WTC11 (cell line): ENCODE measurements around the gene TPK1. TPM values are rescaled to one million over a fixed set of nuclear protein-coding genes. Genes with fewer than 3 reads are reported as not detected.

Experiments
- ATAC-seq: fragments of 200-7000 bp; cut with Tn5 transposase; 2 replicates; pipeline ENCODE4 v1.10.0; 2021; ENCODE audit warnings: mild to moderate bottlenecking, moderate library complexity
- CTCF ChIA-PET: fragments of 300-600 bp; sonication (Branson Sonifier 250); formaldehyde crosslinking; loops from one replicate; lab custom pipeline; 2021; ENCODE audit warnings: antibody characterized with exemption; lab: Charles Lee
- POLR2A ChIA-PET: fragments of 350-600 bp; sonication (Branson Sonifier 250); formaldehyde crosslinking; loops from one replicate; lab custom pipeline; 2021; ENCODE audit warnings: antibody characterized with exemption; lab: Charles Lee
- DNase-seq: peaks from one replicate; pipeline ENCODE4 v3.0.0; 2021; ENCODE audit warnings: low spot score
- H3K27ac Mint-ChIP-seq: 2 replicates; pipeline ENCODE4 v1.8.0; 2021; ENCODE audit warnings: mixed read lengths
- H3K27me3 Mint-ChIP-seq: 2 replicates; pipeline ENCODE4 v1.8.0; 2021; ENCODE audit warnings: low read depth, mild to moderate bottlenecking, moderate library complexity, mixed read lengths
- H3K36me3 Mint-ChIP-seq: 2 replicates; pipeline ENCODE4 v1.8.0; 2021; ENCODE audit warnings: mixed read lengths
- H3K4me1 Mint-ChIP-seq: 2 replicates; pipeline ENCODE4 v1.8.0; 2022; ENCODE audit warnings: mixed read lengths
- H3K4me3 Mint-ChIP-seq: 2 replicates; pipeline ENCODE4 v1.8.0; 2021; ENCODE audit warnings: mild to moderate bottlenecking, moderate library complexity, mixed read lengths
- H3K9me3 Mint-ChIP-seq: 2 replicates; pipeline ENCODE4 v1.8.0; 2021; ENCODE audit warnings: mixed read lengths
- ARID4B ChIP-seq: sonication (generic); formaldehyde crosslinking; IDR thresholded peaks from 2 replicates; pipeline ENCODE4 v1.8.0; 2023; ENCODE audit warnings: missing genetic modification reagents, mild to moderate bottlenecking, borderline replicate concordance
- CDX4 ChIP-seq: fragments of 250-450 bp; sonication (Bioruptor Pico); IDR thresholded peaks from 2 replicates; pipeline ENCODE4 v1.9.0; 2021; ENCODE audit warnings: moderate library complexity, mild to moderate bottlenecking, inconsistent platforms, borderline replicate concordance
- CREB1 ChIP-seq: sonication (generic); formaldehyde crosslinking; IDR thresholded peaks from 2 replicates; pipeline ENCODE4 v1.8.0; 2023; ENCODE audit warnings: mild to moderate bottlenecking, missing genetic modification reagents
- CTCF ChIP-seq: fragments of 200-600 bp; IDR thresholded peaks from 2 replicates; pipeline ENCODE4 v1.8.0; 2022; ENCODE audit warnings: antibody characterized with exemption
- E2F4 ChIP-seq: sonication (generic); formaldehyde crosslinking; IDR thresholded peaks from 2 replicates; pipeline ENCODE4 v1.8.1; 2022; ENCODE audit warnings: low read depth, mild to moderate bottlenecking, moderate library complexity, missing genetic modification reagents, borderline replicate concordance
- EMX1 ChIP-seq: fragments of 250-450 bp; sonication (Bioruptor Pico); IDR thresholded peaks from 2 replicates; pipeline ENCODE4 v1.8.0; 2021; ENCODE audit warnings: mild to moderate bottlenecking
- HMGA2 ChIP-seq: fragments of 250-450 bp; sonication (Bioruptor Pico); IDR thresholded peaks from 2 replicates; pipeline ENCODE4 v1.4.0; 2021; ENCODE audit warnings: mild to moderate bottlenecking, moderate library complexity
- KAT7 ChIP-seq: sonication (generic); formaldehyde crosslinking; IDR thresholded peaks from 2 replicates; pipeline ENCODE4 v1.8.1; 2023; ENCODE audit warnings: missing genetic modification reagents, mild to moderate bottlenecking, borderline replicate concordance
- MXD4 ChIP-seq: fragments of 250-450 bp; sonication (Bioruptor Pico); IDR thresholded peaks from 2 replicates; pipeline ENCODE4 v1.8.0; 2021; ENCODE audit warnings: mild to moderate bottlenecking, moderate library complexity, borderline replicate concordance
- NR1H2 ChIP-seq: sonication (generic); formaldehyde crosslinking; IDR thresholded peaks from 2 replicates; pipeline ENCODE4 v1.9.0; 2021; ENCODE audit warnings: mild to moderate bottlenecking, moderate library complexity, missing genetic modification reagents
- NR2C2 ChIP-seq: sonication (generic); formaldehyde crosslinking; IDR thresholded peaks from 2 replicates; pipeline ENCODE4 v1.8.0; 2022; ENCODE audit warnings: mild to moderate bottlenecking, missing genetic modification reagents
- OVOL2 ChIP-seq: fragments of 250-450 bp; sonication (Bioruptor Pico); IDR thresholded peaks from 2 replicates; pipeline ENCODE4 v1.9.0; 2021; ENCODE audit warnings: mild to moderate bottlenecking, borderline replicate concordance
- PREB ChIP-seq: sonication (generic); formaldehyde crosslinking; IDR thresholded peaks from 2 replicates; pipeline ENCODE4 v1.8.1; 2022; ENCODE audit warnings: mild to moderate bottlenecking, missing genetic modification reagents, moderate library complexity, borderline replicate concordance
- SMAD3 ChIP-seq: sonication (generic); formaldehyde crosslinking; IDR thresholded peaks from 2 replicates; pipeline ENCODE4 v1.8.0; 2022; ENCODE audit warnings: missing genetic modification reagents, mild to moderate bottlenecking, borderline replicate concordance
- TEAD4 ChIP-seq: sonication (generic); formaldehyde crosslinking; IDR thresholded peaks from 2 replicates; pipeline ENCODE4 v1.8.0; 2022; ENCODE audit warnings: mild to moderate bottlenecking, missing genetic modification reagents
- ZNF219 ChIP-seq: sonication (generic); formaldehyde crosslinking; IDR thresholded peaks from 2 replicates; pipeline ENCODE4 v1.8.0; 2023; ENCODE audit warnings: missing genetic modification reagents, mild to moderate bottlenecking, borderline replicate concordance
- ZNF423 ChIP-seq: fragments of 250-450 bp; sonication (Bioruptor Pico); IDR thresholded peaks from 2 replicates; pipeline ENCODE4 v2.1.2; 2022; ENCODE audit warnings: mild to moderate bottlenecking, moderate library complexity
- ZNF512 ChIP-seq: sonication (generic); formaldehyde crosslinking; IDR thresholded peaks from 2 replicates; pipeline ENCODE4 v1.8.1; 2022; ENCODE audit warnings: missing genetic modification reagents, borderline replicate concordance
- total RNA-seq: library from RNA; stranded (reverse); gene quantifications from 3 replicates; pipeline ENCODE4 v1.2.3, GENCODE V29; 2021

Gene TPK1
- total RNA-seq, 1 experiment from 2014 or later: 2.7 TPM

- H3K27me3 Mint-ChIP-seq: peaks cover 29% of the 10 kb centered on the region
- CTCF ChIA-PET: no interaction called here
- no peak for ATAC-seq
- no peak overlapping the region for H3K27ac Mint-ChIP-seq
- H3K4me1 Mint-ChIP-seq: no peaks in the 10 kb centered on the region
- TF ChIP-seq KAT7 (CRISPR knock-in tag): no peak
- TF ChIP-seq HMGA2 (CRISPR knock-in tag): no peak
- no peak for TF ChIP-seq ARID4B (CRISPR knock-in tag)
- TF ChIP-seq SMAD3 (CRISPR knock-in tag): no peak
- TF ChIP-seq ZNF219: no peak
- no peak for TF ChIP-seq ZNF512 (CRISPR knock-in tag)
- no peak for TF ChIP-seq CDX4 (CRISPR knock-in tag)
- TF ChIP-seq CREB1 (CRISPR knock-in tag): no peak
- no peak for TF ChIP-seq NR1H2 (CRISPR knock-in tag)
- no peak for TF ChIP-seq MXD4 (CRISPR knock-in tag)
- TF ChIP-seq OVOL2 (CRISPR knock-in tag): no peak
- TF ChIP-seq, all 79 proteins: peak for 0
- H3K36me3 Mint-ChIP-seq: peaks cover 2% of the 10 kb centered on the region
- H3K4me3 Mint-ChIP-seq: no peak overlapping the region
- DNase-seq: no peak
- POLR2A ChIA-PET: no interaction called here
- peaks cover 22% of the 10 kb centered on the region for H3K9me3 Mint-ChIP-seq
Measured at GRCh38 chr7:144622745-144623144, 213.1 kb downstream of the TPK1 start.

- Mint-ChIP-seq H3K27ac (no peak overlapping the region), H3K4me3 (no peak overlapping the region), H3K36me3 (no peaks in the 10 kb centered on the region), H3K27me3 (no peaks in the 10 kb centered on the region), H3K9me3 (no peaks in the 10 kb centered on the region), H3K4me1 (no peaks in the 10 kb centered on the region)
- ChIA-PET CTCF (no interaction called here), POLR2A (no interaction called here)
- no peak for DNase-seq
- ATAC-seq: no peak
- no peak for TF ChIP-seq ZNF423 (CRISPR knock-in tag)
- no peak for TF ChIP-seq NR2C2 (CRISPR knock-in tag)
Measured at GRCh38 chr7:144606261-144606660, 229.6 kb downstream of the TPK1 start.

GRCh38 chr7:144596953-144597352, 238.9 kb downstream of the TPK1 start:
- no peaks in the 10 kb centered on the region for H3K4me1 Mint-ChIP-seq
- POLR2A ChIA-PET: no interaction called here
- no peaks in the 10 kb centered on the region for H3K27me3 Mint-ChIP-seq
- ATAC-seq (no peak), DNase-seq (no peak)
- peaks cover 7% of the 10 kb centered on the region for H3K36me3 Mint-ChIP-seq
- peaks cover 29% of the 10 kb centered on the region for H3K9me3 Mint-ChIP-seq
- H3K4me3 Mint-ChIP-seq: no peak overlapping the region
- no peak overlapping the region for H3K27ac Mint-ChIP-seq
- TF ChIP-seq TEAD4 (CRISPR knock-in tag): no peak
- TF ChIP-seq CTCF: no peak
- no peak for TF ChIP-seq E2F4
- TF ChIP-seq EMX1 (CRISPR knock-in tag): no peak
- TF ChIP-seq MXD4 (CRISPR knock-in tag): no peak
- no peak for TF ChIP-seq PREB (CRISPR knock-in tag)
- CTCF ChIA-PET: no interaction called here
